Smooth muscle cell (in vitro differentiated cells): Measurements from ENCODE around the gene ALKBH2. TPM values are rescaled to one million over a fixed set of nuclear protein-coding genes. Genes with fewer than 3 reads are reported as not detected.

ENCODE experiments used
- DNase-seq: peaks from one replicate; lab custom pipeline; 2025; ENCODE audit not compliant: unreplicated experiment; lab: John Stamatoyannopoulos, UW
- H2AFZ ChIP-seq: fragments of 200-600 bp; sonication (generic); 2 replicates; pipeline ENCODE4 v1.6.0; 2016; ENCODE audit warnings: antibody characterized with exemption, low read depth, mild to moderate bottlenecking
- H3F3A ChIP-seq: fragments of 200-600 bp; sonication (generic); 2 replicates; pipeline ENCODE4 v1.6.0; 2017; ENCODE audit warnings: antibody characterized with exemption, low read depth
- H3K27ac ChIP-seq: fragments of 200-600 bp; sonication (generic); 2 replicates; pipeline ENCODE4 v1.5.1; 2016; ENCODE audit warnings: low read depth, mild to moderate bottlenecking
- H3K27me3 ChIP-seq: fragments of 200-600 bp; sonication (generic); 2 replicates; pipeline ENCODE4 v1.6.1; 2016; ENCODE audit warnings: low read depth, mild to moderate bottlenecking
- H3K36me3 ChIP-seq: fragments of 200-600 bp; sonication (generic); 2 replicates; pipeline ENCODE4 v1.5.1; 2016; ENCODE audit warnings: low read depth
- H3K4me1 ChIP-seq: fragments of 200-600 bp; sonication (generic); 2 replicates; pipeline ENCODE4 v1.5.1; 2016; ENCODE audit warnings: low read depth
- H3K4me2 ChIP-seq: fragments of 200-600 bp; sonication (generic); 2 replicates; pipeline ENCODE4 v1.6.0; 2016; ENCODE audit warnings: mild to moderate bottlenecking
- H3K4me3 ChIP-seq: fragments of 200-600 bp; sonication (generic); 2 replicates; pipeline ENCODE4 v1.5.1; 2016; ENCODE audit warnings: mild to moderate bottlenecking
- H3K79me2 ChIP-seq: fragments of 200-600 bp; sonication (generic); 2 replicates; pipeline ENCODE4 v1.6.0; 2016; ENCODE audit warnings: low read depth, mild to moderate bottlenecking
- H3K9ac ChIP-seq: fragments of 200-600 bp; sonication (generic); 2 replicates; pipeline ENCODE4 v1.6.0; 2016; ENCODE audit warnings: low read depth
- H3K9me3 ChIP-seq: fragments of 200-600 bp; sonication (generic); replicated peaks from 2 replicates; pipeline ENCODE4 v1.5.1; 2016; ENCODE audit warnings: low read depth
- H4K20me1 ChIP-seq: fragments of 200-600 bp; sonication (generic); 2 replicates; pipeline ENCODE4 v1.6.0; 2016; ENCODE audit warnings: low read depth
- WGBS: methylation state at CpG from one replicate; pipeline ENCODE4 v1.1.7; 2016; ENCODE audit warnings: low lambda C conversion rate; 5-methylcytosine and 5-hydroxymethylcytosine counted together
- polyA plus RNA-seq: library from polyadenylated mRNA; unstranded; fragments of >200 nt; fragmentation: Nextera tagmentation; extraction: Ambion mirVana; gene quantifications from 2 replicates; pipeline ENCODE4 v1.2.1, GENCODE V29; 2016
- total RNA-seq: library from RNA; depleted of rRNA; stranded (reverse); fragments of >200 nt; gene quantifications from 2 replicates; pipeline ENCODE4 v1.2.3, GENCODE V29; 2014
- TF ChIP-seq, protein P1 (sequence below): fragments of 200-600 bp; sonication (generic); IDR thresholded peaks from 2 replicates; pipeline ENCODE4 v1.5.1; 2017; ENCODE audit warnings: borderline replicate concordance, mild to moderate bottlenecking, antibody characterized with exemption; ENCODE audit not compliant: insufficient read depth, poor library complexity, severe bottlenecking

ALKBH2 gene
- total and polyA plus RNA-seq, 2 experiments from 2014 or later, result 13.6 to 17.6 TPM

DNA sequence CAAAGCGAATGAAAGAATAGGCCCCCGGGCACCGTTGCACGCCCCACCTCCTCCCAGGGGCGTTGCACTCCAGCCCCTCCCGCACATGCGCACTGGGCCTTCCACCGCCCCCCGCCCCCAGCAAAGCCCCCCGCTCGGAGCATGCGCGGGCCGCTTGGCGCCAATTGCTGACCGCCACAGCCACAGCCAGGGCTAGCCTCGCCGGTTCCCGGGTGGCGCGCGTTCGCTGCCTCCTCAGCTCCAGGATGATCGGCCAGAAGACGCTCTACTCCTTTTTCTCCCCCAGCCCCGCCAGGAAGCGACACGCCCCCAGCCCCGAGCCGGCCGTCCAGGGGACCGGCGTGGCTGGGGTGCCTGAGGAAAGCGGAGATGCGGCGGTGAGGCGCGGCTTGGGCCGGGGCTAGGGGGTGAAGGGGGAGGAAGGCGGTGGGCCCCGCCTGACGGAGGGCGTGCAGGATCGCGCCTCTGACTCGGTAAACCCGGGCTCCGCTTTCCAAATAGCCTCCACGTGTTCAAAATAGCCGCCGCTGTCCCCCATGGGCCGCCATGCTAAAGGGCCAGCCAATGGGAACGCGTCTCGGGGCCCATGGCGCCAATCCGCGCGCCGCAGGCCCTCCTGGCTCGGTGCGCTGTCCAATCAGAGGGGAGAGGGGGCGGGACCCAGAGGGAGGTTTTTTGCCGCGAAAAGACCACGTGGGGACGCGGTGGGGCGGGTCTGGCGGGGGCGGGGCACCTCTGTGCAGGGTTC, 4.3 kb upstream of the ALKBH2 start, which contains the start of gene UNG:
TSS of gene UNG (plus strand) at position 163 of the 748 bp plus-strand sequence. CDS start at position 246, 83 bp downstream.
- no peaks in the 10 kb centered on the region for H3K36me3 ChIP-seq
- peaks cover 4% of the 10 kb centered on the region for H4K20me1 ChIP-seq
- WGBS, result 1% methylated on average over 31 of the region's 71 CpGs
- H3F3A ChIP-seq, result no peaks in the 10 kb centered on the region
- H3K4me3 ChIP-seq, result peak within 1 kb of the TSS; percentile 82
- peak within 1 kb of the TSS; percentile 93 for H2AFZ ChIP-seq
- H3K79me2 ChIP-seq, result peaks cover 26% of the 10 kb centered on the region
- peaks cover 15% of the 10 kb centered on the region for H3K4me1 ChIP-seq
- H3K4me2 ChIP-seq, result peak within 1 kb of the TSS; percentile 95
- H3K9ac ChIP-seq, result peak within 1 kb of the TSS; percentile 70
- peak within 1 kb of the TSS; percentile 59 for H3K27ac ChIP-seq
- peak; percentile 94 for DNase-seq
- H3K27me3 ChIP-seq, result no peaks in the 10 kb centered on the region
- TF ChIP-seq, protein P1, sequence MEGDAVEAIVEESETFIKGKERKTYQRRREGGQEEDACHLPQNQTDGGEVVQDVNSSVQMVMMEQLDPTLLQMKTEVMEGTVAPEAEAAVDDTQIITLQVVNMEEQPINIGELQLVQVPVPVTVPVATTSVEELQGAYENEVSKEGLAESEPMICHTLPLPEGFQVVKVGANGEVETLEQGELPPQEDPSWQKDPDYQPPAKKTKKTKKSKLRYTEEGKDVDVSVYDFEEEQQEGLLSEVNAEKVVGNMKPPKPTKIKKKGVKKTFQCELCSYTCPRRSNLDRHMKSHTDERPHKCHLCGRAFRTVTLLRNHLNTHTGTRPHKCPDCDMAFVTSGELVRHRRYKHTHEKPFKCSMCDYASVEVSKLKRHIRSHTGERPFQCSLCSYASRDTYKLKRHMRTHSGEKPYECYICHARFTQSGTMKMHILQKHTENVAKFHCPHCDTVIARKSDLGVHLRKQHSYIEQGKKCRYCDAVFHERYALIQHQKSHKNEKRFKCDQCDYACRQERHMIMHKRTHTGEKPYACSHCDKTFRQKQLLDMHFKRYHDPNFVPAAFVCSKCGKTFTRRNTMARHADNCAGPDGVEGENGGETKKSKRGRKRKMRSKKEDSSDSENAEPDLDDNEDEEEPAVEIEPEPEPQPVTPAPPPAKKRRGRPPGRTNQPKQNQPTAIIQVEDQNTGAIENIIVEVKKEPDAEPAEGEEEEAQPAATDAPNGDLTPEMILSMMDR, result no peak
- no peaks in the 10 kb centered on the region for H3K9me3 ChIP-seq

DNA sequence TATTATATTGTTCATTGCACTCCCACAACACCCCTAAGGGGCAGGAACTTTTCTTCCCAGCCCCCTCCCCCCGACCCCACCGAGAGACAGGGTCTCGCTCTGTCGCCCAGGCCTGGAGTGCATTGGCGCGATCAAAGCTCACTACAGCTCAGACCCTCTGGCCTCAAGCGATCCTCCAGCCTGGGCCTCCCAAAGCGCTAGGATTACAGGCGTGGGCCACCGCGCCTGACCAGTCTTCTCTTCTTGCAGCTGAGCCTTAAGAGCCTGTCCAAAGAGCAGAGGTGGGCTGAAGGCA, 3.8 kb upstream of the ALKBH2 start:
- H3F3A ChIP-seq, result no peaks in the 10 kb centered on the region
- H3K4me2 ChIP-seq, result peak overlapping the region; percentile 95
- H3K79me2 ChIP-seq, result peaks cover 31% of the 10 kb centered on the region
- no peaks in the 10 kb centered on the region for H3K36me3 ChIP-seq
- no peaks in the 10 kb centered on the region for H3K9me3 ChIP-seq
- no peak for DNase-seq
- no peak overlapping the region for H3K9ac ChIP-seq
- WGBS, result 51% methylated on average over 11 of the region's 11 CpGs
- no peak overlapping the region for H2AFZ ChIP-seq
- H3K4me3 ChIP-seq, result peak overlapping the region; percentile 82
- no peaks in the 10 kb centered on the region for H3K27me3 ChIP-seq
- H3K27ac ChIP-seq, result no peak overlapping the region
- TF ChIP-seq, protein P1, result no peak
- H4K20me1 ChIP-seq, result peaks cover 4% of the 10 kb centered on the region
- H3K4me1 ChIP-seq, result peaks cover 18% of the 10 kb centered on the region

DNA sequence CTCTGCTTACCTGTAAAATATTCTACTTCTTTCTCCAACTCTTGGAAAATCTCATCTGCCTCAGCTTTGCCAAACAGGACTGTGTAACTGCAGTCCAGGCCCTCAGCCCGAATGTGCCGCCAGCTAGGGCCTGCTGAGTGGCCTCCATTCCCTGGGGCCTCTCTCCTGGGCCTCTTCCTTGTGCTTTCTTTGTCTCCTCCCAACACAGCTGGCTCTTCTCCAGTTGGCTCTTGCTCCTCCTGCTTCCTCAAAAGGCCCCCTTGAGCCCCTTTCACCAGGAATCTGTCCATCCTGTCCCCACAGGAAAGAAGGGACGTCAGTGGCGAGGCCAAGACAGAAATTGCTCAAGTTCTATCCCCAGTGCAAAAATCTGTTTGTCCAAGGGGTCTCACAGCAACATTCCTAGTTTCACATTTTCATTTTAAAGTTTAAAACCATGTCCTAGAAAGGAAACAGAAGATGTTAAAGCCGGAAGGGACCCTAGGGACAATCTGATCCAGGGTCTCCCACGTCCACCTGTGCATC, 713 bp downstream of the ALKBH2 start:
- Histone ChIP-seq H2AFZ (peak overlapping the region; percentile 70), H3K27ac (peak overlapping the region; percentile 4), H3F3A (peaks cover 7% of the 10 kb centered on the region), H3K4me2 (peak overlapping the region; percentile 86), H3K9ac (no peak overlapping the region), H3K36me3 (no peaks in the 10 kb centered on the region), H3K27me3 (no peaks in the 10 kb centered on the region), H3K9me3 (no peaks in the 10 kb centered on the region), H3K4me3 (peak overlapping the region; percentile 48), H3K79me2 (peaks cover 11% of the 10 kb centered on the region), H3K4me1 (peaks cover 10% of the 10 kb centered on the region), H4K20me1 (no peaks in the 10 kb centered on the region)
- no peak for DNase-seq
- TF ChIP-seq, protein P1, result no peak
- 95% methylated on average over 6 of the region's 6 CpGs for WGBS
